ENCODE data around the gene EFCAB6.

DNA sequence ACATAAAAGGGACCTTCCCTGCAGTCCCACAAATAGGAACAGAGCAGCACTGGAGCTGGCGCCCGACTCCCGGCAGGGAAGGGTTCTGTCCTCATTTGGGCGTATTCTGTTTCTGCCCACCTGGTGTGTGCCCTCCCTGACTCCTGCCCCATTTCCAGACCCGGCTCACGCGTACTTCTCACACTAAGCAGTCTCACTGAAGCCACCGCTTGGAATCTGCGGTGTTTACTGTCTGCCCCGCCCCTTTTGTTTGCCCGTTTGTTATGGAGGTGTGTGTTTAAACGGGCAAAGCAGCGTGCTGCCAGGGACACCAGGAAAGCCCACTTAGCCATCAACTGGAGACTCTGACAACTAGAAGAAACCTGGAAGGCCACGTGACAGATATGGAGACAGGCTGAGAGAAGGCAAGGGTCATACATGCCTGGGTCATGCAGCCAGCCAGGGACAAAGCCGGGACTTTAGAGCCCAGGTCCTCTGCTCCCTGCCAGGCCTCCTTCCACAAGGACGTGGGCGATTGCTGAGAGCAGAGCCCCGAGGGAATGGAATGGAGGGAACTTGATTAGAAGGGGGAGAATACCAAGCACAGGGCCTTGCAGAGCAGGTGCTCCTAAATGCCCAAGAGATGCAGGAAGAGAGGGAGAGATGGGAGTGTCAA is 8.7 kb upstream of the EFCAB6 start:
- no peak for TF ChIP-seq LARP7 (IDR thresholded peaks at IDR 0.05)
- no peak for TF ChIP-seq ZNF780A (CRISPR knock-in tag; IDR thresholded peaks at IDR 0.05)
- no peak for TF ChIP-seq EZH2 (IDR thresholded peaks at IDR 0.05; ENCODE audit: borderline replicate concordance, low read depth, low read length)
- no peak for TF ChIP-seq E2F3 (CRISPR knock-in tag; IDR thresholded peaks at IDR 0.05)
- no peak for TF ChIP-seq EHMT2 (IDR thresholded peaks at IDR 0.05)
- TF ChIP-seq KLF13 (tag; IDR thresholded peaks at IDR 0.05; ENCODE audit: borderline replicate concordance, low read depth) = no peak
- TF ChIP-seq POLR2A (conservative IDR thresholded peaks at IDR 0.05) = no peak
- TF ChIP-seq, protein P1, sequence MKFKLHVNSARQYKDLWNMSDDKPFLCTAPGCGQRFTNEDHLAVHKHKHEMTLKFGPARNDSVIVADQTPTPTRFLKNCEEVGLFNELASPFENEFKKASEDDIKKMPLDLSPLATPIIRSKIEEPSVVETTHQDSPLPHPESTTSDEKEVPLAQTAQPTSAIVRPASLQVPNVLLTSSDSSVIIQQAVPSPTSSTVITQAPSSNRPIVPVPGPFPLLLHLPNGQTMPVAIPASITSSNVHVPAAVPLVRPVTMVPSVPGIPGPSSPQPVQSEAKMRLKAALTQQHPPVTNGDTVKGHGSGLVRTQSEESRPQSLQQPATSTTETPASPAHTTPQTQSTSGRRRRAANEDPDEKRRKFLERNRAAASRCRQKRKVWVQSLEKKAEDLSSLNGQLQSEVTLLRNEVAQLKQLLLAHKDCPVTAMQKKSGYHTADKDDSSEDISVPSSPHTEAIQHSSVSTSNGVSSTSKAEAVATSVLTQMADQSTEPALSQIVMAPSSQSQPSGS (CRISPR knock-in tag; IDR thresholded peaks at IDR 0.05) = no peak
- no peak for TF ChIP-seq ZFP36 (IDR thresholded peaks at IDR 0.05; ENCODE audit: low read depth, low read length, partially characterized antibody)
- TF ChIP-seq MAX (CRISPR knock-in tag; IDR thresholded peaks at IDR 0.05) = no peak
- no peak for TF ChIP-seq SIN3A (IDR thresholded peaks at IDR 0.05; ENCODE audit: borderline replicate concordance in 2 of 2, control insufficient read depth in 1 of 2, low read depth in 2 of 2, low read length in 2 of 2)
- TF ChIP-seq FOSL1 (tag; conservative IDR thresholded peaks at IDR 0.05) = no peak

Data from K562 (cell line).